ENCODE results near the gene MORN2. TPM values are rescaled to one million over a fixed set of nuclear protein-coding genes. Genes with fewer than 3 reads are reported as not detected.

MORN2 gene
- polyA plus RNA-seq, 1 donor from 2014 or later, result 116 TPM

- H3K9me2 ChIP-seq (ENCODE audit: insufficient read depth, low read length), result no peaks in the 10 kb centered on the region
- no peak overlapping the region for H2AFZ ChIP-seq (ENCODE audit: low read depth, low read length)
- peaks cover 2% of the 10 kb centered on the region for H3K79me2 ChIP-seq (replicated peaks; ENCODE audit: insufficient read depth, low read length)
- H3F3A ChIP-seq (ENCODE audit: insufficient read depth, low read length, poor library complexity, severe bottlenecking), result no peaks in the 10 kb centered on the region
- TF ChIP-seq, protein P1, sequence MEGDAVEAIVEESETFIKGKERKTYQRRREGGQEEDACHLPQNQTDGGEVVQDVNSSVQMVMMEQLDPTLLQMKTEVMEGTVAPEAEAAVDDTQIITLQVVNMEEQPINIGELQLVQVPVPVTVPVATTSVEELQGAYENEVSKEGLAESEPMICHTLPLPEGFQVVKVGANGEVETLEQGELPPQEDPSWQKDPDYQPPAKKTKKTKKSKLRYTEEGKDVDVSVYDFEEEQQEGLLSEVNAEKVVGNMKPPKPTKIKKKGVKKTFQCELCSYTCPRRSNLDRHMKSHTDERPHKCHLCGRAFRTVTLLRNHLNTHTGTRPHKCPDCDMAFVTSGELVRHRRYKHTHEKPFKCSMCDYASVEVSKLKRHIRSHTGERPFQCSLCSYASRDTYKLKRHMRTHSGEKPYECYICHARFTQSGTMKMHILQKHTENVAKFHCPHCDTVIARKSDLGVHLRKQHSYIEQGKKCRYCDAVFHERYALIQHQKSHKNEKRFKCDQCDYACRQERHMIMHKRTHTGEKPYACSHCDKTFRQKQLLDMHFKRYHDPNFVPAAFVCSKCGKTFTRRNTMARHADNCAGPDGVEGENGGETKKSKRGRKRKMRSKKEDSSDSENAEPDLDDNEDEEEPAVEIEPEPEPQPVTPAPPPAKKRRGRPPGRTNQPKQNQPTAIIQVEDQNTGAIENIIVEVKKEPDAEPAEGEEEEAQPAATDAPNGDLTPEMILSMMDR (IDR thresholded peaks at IDR 0.05; ENCODE audit: poor library complexity, severe bottlenecking), result no peak
- TF ChIP-seq POLR2AphosphoS5 (IDR thresholded peaks at IDR 0.05), result no peak
- TF ChIP-seq, protein P2, sequence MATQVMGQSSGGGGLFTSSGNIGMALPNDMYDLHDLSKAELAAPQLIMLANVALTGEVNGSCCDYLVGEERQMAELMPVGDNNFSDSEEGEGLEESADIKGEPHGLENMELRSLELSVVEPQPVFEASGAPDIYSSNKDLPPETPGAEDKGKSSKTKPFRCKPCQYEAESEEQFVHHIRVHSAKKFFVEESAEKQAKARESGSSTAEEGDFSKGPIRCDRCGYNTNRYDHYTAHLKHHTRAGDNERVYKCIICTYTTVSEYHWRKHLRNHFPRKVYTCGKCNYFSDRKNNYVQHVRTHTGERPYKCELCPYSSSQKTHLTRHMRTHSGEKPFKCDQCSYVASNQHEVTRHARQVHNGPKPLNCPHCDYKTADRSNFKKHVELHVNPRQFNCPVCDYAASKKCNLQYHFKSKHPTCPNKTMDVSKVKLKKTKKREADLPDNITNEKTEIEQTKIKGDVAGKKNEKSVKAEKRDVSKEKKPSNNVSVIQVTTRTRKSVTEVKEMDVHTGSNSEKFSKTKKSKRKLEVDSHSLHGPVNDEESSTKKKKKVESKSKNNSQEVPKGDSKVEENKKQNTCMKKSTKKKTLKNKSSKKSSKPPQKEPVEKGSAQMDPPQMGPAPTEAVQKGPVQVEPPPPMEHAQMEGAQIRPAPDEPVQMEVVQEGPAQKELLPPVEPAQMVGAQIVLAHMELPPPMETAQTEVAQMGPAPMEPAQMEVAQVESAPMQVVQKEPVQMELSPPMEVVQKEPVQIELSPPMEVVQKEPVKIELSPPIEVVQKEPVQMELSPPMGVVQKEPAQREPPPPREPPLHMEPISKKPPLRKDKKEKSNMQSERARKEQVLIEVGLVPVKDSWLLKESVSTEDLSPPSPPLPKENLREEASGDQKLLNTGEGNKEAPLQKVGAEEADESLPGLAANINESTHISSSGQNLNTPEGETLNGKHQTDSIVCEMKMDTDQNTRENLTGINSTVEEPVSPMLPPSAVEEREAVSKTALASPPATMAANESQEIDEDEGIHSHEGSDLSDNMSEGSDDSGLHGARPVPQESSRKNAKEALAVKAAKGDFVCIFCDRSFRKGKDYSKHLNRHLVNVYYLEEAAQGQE (IDR thresholded peaks at IDR 0.05; ENCODE audit: borderline replicate concordance), result no peak
- H3K9ac ChIP-seq (ENCODE audit: low read length), result no peak overlapping the region
- H3K4me2 ChIP-seq (ENCODE audit: low read length), result no peak overlapping the region
- H3K27me3 ChIP-seq (ENCODE audit: insufficient read depth, low read depth, low read length), result no peaks in the 10 kb centered on the region
- peaks cover 4% of the 10 kb centered on the region for H3K36me3 ChIP-seq (ENCODE audit: insufficient read depth, low read length)
- no peaks in the 10 kb centered on the region for H4K20me1 ChIP-seq (ENCODE audit: insufficient read depth)
- H3K9me3 ChIP-seq (ENCODE audit: low read length), result no peaks in the 10 kb centered on the region
- H3K27ac ChIP-seq (ENCODE audit: low read length), result no peak overlapping the region
- no peak overlapping the region for H3K4me3 ChIP-seq (ENCODE audit: low read length)
Observed at GRCh38 chr2:38828460-38828859, 47.3 kb upstream of the MORN2 start.

- Histone ChIP-seq H3K27ac (ENCODE audit: low read length) (no peak overlapping the region), H3K9ac (ENCODE audit: low read length) (no peak overlapping the region), H3K36me3 (ENCODE audit: insufficient read depth, low read length) (peaks cover 4% of the 10 kb centered on the region), H4K20me1 (ENCODE audit: insufficient read depth) (no peaks in the 10 kb centered on the region), H3K79me2 (replicated peaks; ENCODE audit: insufficient read depth, low read length) (peaks cover 2% of the 10 kb centered on the region), H3K9me2 (ENCODE audit: insufficient read depth, low read length) (no peaks in the 10 kb centered on the region), H3K4me2 (ENCODE audit: low read length) (no peak overlapping the region), H2AFZ (ENCODE audit: low read depth, low read length) (no peak overlapping the region), H3F3A (ENCODE audit: insufficient read depth, low read length, poor library complexity, severe bottlenecking) (no peaks in the 10 kb centered on the region), H3K9me3 (ENCODE audit: low read length) (no peaks in the 10 kb centered on the region), H3K27me3 (ENCODE audit: insufficient read depth, low read depth, low read length) (no peaks in the 10 kb centered on the region), H3K4me3 (ENCODE audit: low read length) (no peak overlapping the region)
- no peak for TF ChIP-seq MXI1 (conservative IDR thresholded peaks at IDR 0.05; ENCODE audit: poor library complexity, severe bottlenecking)
Observed at GRCh38 chr2:38829971-38830370, 45.8 kb upstream of the MORN2 start.

DNA sequence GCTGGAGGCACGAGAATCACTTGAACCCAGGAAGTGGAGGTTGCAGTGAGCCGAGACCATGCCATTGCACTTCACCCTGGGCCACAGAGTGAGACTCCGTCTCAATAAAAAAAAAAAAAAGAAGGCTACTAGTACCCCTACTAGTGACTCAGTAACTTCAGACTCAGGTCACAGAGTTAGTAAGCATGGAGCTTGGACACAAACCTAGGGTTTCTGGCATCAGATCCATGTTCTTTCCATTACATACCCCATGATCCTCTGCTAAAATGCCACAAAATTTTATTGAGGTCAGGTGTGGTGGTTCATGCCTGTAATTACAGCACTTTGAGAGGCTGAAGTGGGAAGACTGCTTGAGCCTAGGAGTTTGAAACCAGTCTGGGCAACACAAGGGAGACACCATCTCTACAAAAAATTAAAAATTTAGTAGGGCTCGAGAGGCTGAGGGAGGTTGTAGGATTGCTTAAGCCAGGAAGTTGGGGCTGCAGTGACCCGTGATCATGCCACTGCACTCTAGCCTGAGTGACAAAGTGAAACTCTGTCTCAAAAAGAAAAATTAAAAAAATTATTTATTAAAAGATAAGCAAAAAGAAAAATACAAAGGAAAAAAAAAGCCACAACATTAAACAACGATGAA lies 45.1 kb upstream of the MORN2 start:
- no peak overlapping the region for H2AFZ ChIP-seq (ENCODE audit: low read depth, low read length)
- no peak overlapping the region for H3K9ac ChIP-seq (ENCODE audit: low read length)
- H3K9me3 ChIP-seq (ENCODE audit: low read length), result no peaks in the 10 kb centered on the region
- no peak overlapping the region for H3K27ac ChIP-seq (ENCODE audit: low read length)
- no peaks in the 10 kb centered on the region for H4K20me1 ChIP-seq (ENCODE audit: insufficient read depth)
- H3K27me3 ChIP-seq (ENCODE audit: insufficient read depth, low read depth, low read length), result no peaks in the 10 kb centered on the region
- TF ChIP-seq POLR2AphosphoS5 (IDR thresholded peaks at IDR 0.05) (no peak), TAF1 (IDR thresholded peaks at IDR 0.05; ENCODE audit: low read depth) (no peak), RAD21 (conservative IDR thresholded peaks at IDR 0.05) (no peak), SMC3 (conservative IDR thresholded peaks at IDR 0.05; ENCODE audit: poor library complexity) (no peak), EZH2 (IDR thresholded peaks at IDR 0.05; ENCODE audit: borderline replicate concordance, insufficient read depth, low read length, poor library complexity, severe bottlenecking) (no peak), EP300 (conservative IDR thresholded peaks at IDR 0.05; ENCODE audit: poor library complexity, severe bottlenecking) (no peak), MXI1 (conservative IDR thresholded peaks at IDR 0.05; ENCODE audit: poor library complexity, severe bottlenecking) (no peak)
- TF ChIP-seq, protein P1 (IDR thresholded peaks at IDR 0.05; ENCODE audit: poor library complexity, severe bottlenecking), result no peak
- TF ChIP-seq, protein P2 (IDR thresholded peaks at IDR 0.05; ENCODE audit: borderline replicate concordance), result no peak
- H3K79me2 ChIP-seq (replicated peaks; ENCODE audit: insufficient read depth, low read length), result peaks cover 2% of the 10 kb centered on the region
- peaks cover under 1% of the 10 kb centered on the region for H3K36me3 ChIP-seq (ENCODE audit: insufficient read depth, low read length)
- H3K4me3 ChIP-seq (ENCODE audit: low read length), result no peak overlapping the region
- no peak overlapping the region for H3K4me2 ChIP-seq (ENCODE audit: low read length)
- H3F3A ChIP-seq (ENCODE audit: insufficient read depth, low read length, poor library complexity, severe bottlenecking), result no peaks in the 10 kb centered on the region
- no peaks in the 10 kb centered on the region for H3K9me2 ChIP-seq (ENCODE audit: insufficient read depth, low read length)
